Subcutaneous abdominal adipose tissue (tissue), 5 donors: ENCODE results near the gene TSC2.

Experiments used
- H3K27ac ChIP-seq: one replicate; pipeline ENCODE4 v1.7.0; 2013; ENCODE audit warnings: low read depth, mild to moderate bottlenecking, inconsistent platforms, low read length, moderate library complexity
- H3K27me3 ChIP-seq, 5 donors: one replicate each; pipeline ENCODE4 v1.7.0; 2013; ENCODE audit warnings: low read length in 5 of 5, inconsistent platforms in 1 of 5; ENCODE audit not compliant: control insufficient read depth in 5 of 5, insufficient read depth in 4 of 5
- H3K36me3 ChIP-seq, 5 donors: one replicate each; pipeline ENCODE4 v1.7.0; 2013; ENCODE audit warnings: low read length in 5 of 5; ENCODE audit not compliant: control insufficient read depth in 5 of 5, insufficient read depth in 5 of 5
- H3K4me1 ChIP-seq, 5 donors: one replicate each; pipeline ENCODE4 v1.7.0; 2013; ENCODE audit warnings: low read length in 5 of 5, mild to moderate bottlenecking in 3 of 5, moderate library complexity in 1 of 5; ENCODE audit not compliant: control insufficient read depth in 5 of 5, insufficient read depth in 5 of 5
- H3K4me3 ChIP-seq, 5 donors: one replicate each; pipeline ENCODE4 v1.7.0; 2013; ENCODE audit warnings: low read length in 5 of 5, low read depth in 1 of 5
- H3K9ac ChIP-seq, 5 donors: one replicate each; pipeline ENCODE4 v1.7.0; 2013; ENCODE audit warnings: low read length in 5 of 5, mild to moderate bottlenecking in 4 of 5, moderate library complexity in 3 of 5
- H3K9me3 ChIP-seq, 5 donors: one replicate each; pipeline ENCODE4 v1.7.0; 2013; ENCODE audit warnings: low read length in 5 of 5; ENCODE audit not compliant: control insufficient read depth in 5 of 5
- donor health status: healthy.
- donor health status: healthy.
- donor health status: healthy.
- donor health status: healthy.
- donor health status: healthy.

Gene TSC2

GRCh38 chr16:2036200-2036966, 11.4 kb upstream of the TSC2 start:
- H3K4me1 ChIP-seq: peaks cover 4 to 94% (median 88%) of the 10 kb centered on the region in 5 donors
- no peaks in the 10 kb centered on the region for H3K9me3 ChIP-seq
- no peaks in the 10 kb centered on the region for H3K27me3 ChIP-seq
- H3K9ac ChIP-seq: peak overlapping the region in 3 of 5 donors; percentile 2 to 52 (median 52)
- H3K4me3 ChIP-seq: peak overlapping the region in 4 of 5 donors; percentile 38 to 59 (median 59)
- H3K27ac ChIP-seq: peak overlapping the region; percentile 70
- peaks cover 0 to 17% (median 13%) of the 10 kb centered on the region in 5 donors for H3K36me3 ChIP-seq

DNA sequence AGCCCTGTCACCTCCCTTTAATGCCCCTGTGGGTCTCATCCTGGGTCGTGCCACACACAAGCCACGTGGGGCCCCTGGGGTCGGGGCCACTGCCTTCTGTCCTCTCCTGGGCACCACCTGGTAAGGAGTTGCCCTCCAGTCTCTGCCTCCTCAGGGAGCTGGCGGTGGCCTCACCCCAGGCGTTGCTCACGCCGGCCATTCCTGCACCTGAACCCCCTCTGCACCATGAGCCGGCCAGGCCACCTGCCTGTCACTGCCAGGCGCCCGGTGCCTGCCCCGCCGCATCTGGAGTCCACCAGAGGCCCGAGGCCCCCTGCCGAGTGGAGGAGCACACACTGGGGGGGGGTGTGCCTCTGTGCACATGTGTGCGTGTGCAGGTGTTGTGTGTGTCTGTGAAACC, 10.7 kb upstream of the TSC2 start:
- Histone ChIP-seq H3K9me3 (no peaks in the 10 kb centered on the region), H3K4me1 (peaks cover 4 to 91% (median 86%) of the 10 kb centered on the region in 5 donors), H3K36me3 (peaks cover 0 to 17% (median 13%) of the 10 kb centered on the region in 5 donors), H3K4me3 (peak overlapping the region in 1 of 5 donors; percentile 59), H3K27ac (peak overlapping the region; percentile 70), H3K27me3 (no peaks in the 10 kb centered on the region), H3K9ac (peak overlapping the region in 1 of 5 donors; percentile 2)

DNA sequence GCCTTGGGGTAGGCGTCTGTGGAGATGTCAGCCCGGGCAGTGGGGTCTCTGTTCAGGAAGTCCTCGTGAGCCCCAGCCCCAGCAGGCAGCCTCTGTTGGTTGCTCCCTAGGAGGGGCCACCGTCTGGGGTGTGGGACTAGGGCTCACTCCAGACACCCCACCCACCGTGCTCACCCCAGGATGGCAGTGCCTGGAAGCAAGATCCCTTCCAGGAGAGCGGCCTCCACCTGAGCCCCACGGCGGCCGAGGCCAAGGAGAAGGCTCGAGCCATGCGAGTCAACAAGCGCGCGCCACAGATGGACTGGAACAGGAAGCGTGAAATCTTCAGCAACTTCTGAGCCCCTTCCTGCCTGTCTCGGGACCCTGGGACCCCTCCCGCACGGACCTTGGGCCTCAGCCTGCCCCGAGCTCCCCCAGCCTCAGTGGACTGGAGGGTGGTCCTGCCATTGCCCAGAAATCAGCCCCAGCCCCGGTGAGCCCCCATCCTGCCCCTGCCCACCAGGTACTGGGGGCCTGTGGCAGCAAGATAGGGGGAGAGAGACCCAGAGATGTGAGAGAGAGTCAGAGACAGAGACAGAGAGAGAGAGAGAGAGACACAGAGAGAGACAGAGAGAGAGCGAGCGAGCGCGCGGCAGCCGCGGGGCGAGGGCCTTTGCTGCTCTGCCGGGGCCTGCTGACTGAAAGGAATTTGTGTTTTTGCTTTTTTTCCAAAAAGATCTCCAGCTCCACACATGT, 10.0 kb upstream of the TSC2 start:
- H3K4me1 ChIP-seq: peaks cover 4 to 88% (median 79%) of the 10 kb centered on the region in 5 donors
- H3K9me3 ChIP-seq: no peaks in the 10 kb centered on the region

DNA sequence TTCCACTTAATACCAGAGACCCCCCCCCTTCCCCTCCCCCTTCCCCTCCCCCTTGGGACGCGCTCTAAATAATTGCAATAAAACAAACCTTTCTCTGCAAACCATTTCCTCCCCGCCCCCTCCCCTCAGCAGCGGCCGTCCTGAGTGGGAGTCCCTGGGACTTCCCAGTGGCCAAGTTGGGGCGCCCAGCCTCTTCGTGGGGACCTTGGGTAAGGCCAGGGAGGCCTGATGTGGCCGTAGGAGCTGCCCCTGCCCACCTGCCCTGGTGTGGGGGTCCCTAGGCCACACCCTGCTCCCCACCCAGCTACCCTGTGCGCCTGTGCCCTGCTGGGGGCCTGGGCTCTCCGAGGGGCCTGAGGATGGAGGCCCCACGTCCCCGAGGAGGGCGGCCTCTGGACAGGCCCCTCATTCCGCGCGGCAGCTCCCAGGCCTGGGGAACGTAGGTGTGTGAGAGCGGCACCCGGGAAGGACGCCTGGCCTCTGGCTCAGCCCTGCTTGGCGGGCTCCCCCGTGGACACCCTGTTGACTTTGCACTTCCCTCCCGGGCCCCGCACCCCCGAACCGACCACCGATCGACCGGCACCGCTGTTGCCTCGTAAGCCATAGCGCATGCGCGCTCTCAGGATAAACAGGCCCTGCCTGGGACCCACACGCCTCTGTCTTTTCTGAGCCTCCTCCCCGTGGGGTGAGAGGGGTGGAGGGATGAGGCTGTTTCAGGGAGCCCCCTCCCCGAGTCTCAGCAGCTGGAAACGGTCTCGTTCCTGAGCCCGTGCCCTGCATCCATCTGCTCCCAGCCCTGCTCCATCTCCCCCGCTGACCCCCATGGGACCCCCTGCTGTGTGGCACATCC, 9.2 kb upstream of the TSC2 start:
- Histone ChIP-seq H3K9ac (peak overlapping the region in 1 of 5 donors; percentile 43), H3K9me3 (no peaks in the 10 kb centered on the region), H3K27me3 (no peaks in the 10 kb centered on the region), H3K27ac (peak overlapping the region; percentile 23), H3K36me3 (peaks cover 0 to 17% (median 15%) of the 10 kb centered on the region in 5 donors), H3K4me3 (peak overlapping the region in 1 of 5 donors; percentile 3), H3K4me1 (peaks cover 4 to 87% (median 78%) of the 10 kb centered on the region in 5 donors)

More for the DNA sequence above, 10.0 kb upstream of the TSC2 start:
- H3K9ac ChIP-seq: peak overlapping the region in 2 of 5 donors; percentile 20 to 56
- H3K4me3 ChIP-seq: no peak overlapping the region
- no peaks in the 10 kb centered on the region for H3K27me3 ChIP-seq
- peaks cover 0 to 17% (median 13%) of the 10 kb centered on the region in 5 donors for H3K36me3 ChIP-seq
- H3K27ac ChIP-seq: no peak overlapping the region

DNA sequence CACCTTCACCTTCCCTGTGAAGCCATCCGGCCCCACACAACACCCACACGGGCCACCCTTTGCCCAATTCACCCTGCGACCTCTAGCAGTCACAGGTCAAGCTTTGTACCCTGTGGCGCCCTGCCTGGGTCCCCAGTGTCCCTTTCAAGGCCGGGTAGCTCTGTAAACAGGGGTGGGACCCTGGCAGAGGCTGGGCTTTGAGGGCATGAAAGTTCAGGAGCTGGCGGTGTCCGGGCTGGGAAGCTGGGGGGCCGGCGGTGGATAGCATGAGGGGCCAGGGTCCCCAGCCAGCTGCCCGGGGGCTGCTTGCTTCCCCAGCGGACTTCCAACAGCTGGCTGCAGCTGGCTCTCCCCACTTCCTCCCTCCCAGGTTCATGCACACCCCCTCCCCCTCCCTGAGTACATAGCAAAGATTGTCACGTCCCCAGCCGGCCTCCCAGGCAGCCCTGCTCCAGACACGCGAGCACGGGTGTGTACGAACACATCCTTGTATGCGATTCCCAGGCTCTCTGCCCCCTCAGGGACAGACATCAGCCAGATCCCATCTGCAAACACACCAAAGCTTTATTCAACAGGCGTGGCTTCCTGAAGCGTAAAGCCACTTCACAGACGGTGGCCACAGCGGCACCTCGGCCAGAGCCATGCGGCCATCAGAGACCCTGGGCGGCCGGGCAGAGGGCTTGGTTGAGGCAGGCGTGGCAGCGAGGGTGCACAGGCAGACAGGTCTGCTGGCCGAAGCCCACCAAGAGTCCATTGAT, 8.3 kb upstream of the TSC2 start:
- Histone ChIP-seq H3K27ac (peak overlapping the region; percentile 23), H3K4me3 (peak overlapping the region in 2 of 5 donors; percentile 11 to 14), H3K36me3 (peaks cover 0 to 17% (median 15%) of the 10 kb centered on the region in 5 donors), H3K27me3 (no peaks in the 10 kb centered on the region), H3K9me3 (no peaks in the 10 kb centered on the region), H3K9ac (peak overlapping the region in 1 of 5 donors; percentile 43), H3K4me1 (peaks cover 4 to 90% (median 80%) of the 10 kb centered on the region in 5 donors)

- peaks cover 0 to 17% (median 15%) of the 10 kb centered on the region in 5 donors for H3K36me3 ChIP-seq
- no peaks in the 10 kb centered on the region for H3K9me3 ChIP-seq
- H3K4me3 ChIP-seq: no peak overlapping the region
- no peak overlapping the region for H3K27ac ChIP-seq
- H3K27me3 ChIP-seq: no peaks in the 10 kb centered on the region
- H3K4me1 ChIP-seq: peaks cover 2 to 89% (median 76%) of the 10 kb centered on the region in 5 donors
- no peak overlapping the region for H3K9ac ChIP-seq
Measured at GRCh38 chr16:2040041-2040786, 7.6 kb upstream of the TSC2 start.

DNA sequence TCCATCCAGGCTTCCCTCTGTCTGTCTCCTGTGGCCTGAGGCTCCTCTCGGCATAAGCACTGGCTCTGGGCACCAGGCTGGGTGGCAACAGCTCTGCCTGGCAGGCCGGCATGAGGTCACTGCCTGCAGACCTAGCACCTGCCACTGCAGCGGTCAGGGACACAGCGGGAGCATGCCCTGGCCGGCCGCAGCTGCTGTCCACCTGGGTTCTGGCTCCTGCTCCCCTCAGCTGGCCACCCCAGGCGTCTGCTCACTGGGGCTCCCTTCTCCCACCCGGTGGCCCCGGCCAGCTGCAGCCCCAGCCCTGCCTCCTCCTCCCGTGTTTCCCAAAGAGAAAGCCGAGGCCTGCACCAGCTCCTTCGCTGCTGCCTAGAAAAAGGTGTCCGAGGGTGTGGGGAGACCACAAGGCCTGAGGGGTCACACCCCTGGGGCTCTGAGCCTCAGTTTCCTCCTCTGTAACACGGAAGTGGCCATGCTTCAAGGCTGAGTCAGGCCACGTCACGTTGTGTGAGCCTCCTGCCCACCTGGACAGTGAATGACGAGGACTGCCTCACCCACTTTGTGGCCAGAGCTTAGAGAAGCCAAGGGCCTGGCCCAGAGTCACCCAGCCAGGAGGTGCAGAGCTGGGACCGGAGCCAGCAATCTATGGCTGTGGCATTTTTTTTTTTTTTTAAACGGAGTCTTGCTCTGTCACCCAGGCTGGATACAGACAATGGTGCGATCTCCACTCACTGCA, 6.8 kb upstream of the TSC2 start:
- H3K36me3 ChIP-seq: peaks cover 0 to 17% (median 15%) of the 10 kb centered on the region in 5 donors
- H3K4me1 ChIP-seq: peaks cover 2 to 89% (median 74%) of the 10 kb centered on the region in 5 donors
- no peak overlapping the region for H3K4me3 ChIP-seq
- H3K27me3 ChIP-seq: no peaks in the 10 kb centered on the region
- H3K9ac ChIP-seq: no peak overlapping the region
- H3K9me3 ChIP-seq: no peaks in the 10 kb centered on the region
- no peak overlapping the region for H3K27ac ChIP-seq

DNA sequence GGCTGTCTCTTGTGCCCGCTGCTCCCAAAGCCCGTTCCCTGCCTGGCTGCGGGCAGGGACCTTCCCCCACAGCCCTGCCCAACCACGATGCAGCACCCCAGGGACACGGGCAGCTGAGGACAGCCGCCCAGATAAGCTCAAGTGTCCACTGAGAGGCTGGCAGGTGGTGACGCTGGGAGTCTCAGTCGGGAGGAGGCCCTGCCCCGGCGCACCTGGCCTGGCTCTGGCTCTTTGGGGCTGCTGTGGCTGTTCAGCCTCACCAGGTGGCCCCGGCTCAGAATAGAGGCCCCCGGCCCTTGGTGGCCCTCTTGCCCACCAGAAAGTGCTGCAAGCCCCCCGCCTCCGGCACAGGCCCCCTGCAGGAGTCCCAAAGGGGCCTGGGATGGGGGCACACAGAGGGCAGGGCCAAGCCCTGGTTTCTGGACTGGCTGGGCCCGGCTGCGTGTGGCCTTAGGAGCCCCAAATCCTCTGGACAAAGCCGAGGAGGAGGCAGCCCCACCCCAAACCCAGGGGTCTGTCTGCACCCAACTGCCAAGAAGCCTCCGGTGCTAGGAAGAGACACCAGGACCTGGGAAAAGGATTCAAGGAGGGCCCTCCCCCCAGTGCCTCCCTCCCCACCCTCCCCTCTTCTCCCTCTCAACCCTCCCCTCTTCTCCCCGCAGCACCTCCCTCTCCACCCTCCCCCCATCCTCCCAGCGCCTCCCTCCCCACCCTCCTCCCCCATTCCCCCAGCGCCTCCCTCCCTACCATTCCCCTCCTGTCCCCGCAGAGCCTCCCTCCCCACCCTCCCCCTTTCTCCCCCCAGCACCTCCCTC, 5.4 kb upstream of the TSC2 start:
- peaks cover 2 to 89% (median 73%) of the 10 kb centered on the region in 5 donors for H3K4me1 ChIP-seq

More for the DNA sequence above, 5.4 kb upstream of the TSC2 start:
- H3K27ac ChIP-seq: no peak overlapping the region
- H3K4me3 ChIP-seq: no peak overlapping the region
- peaks cover 0 to 9% (median 7%) of the 10 kb centered on the region in 5 donors for H3K36me3 ChIP-seq
- no peaks in the 10 kb centered on the region for H3K9me3 ChIP-seq
- no peak overlapping the region for H3K9ac ChIP-seq
- H3K27me3 ChIP-seq: no peaks in the 10 kb centered on the region
